Endothelial cell of umbilical vein (primary cell): ENCODE data around the gene BNC2. TPM values are rescaled to one million over a fixed set of nuclear protein-coding genes. Genes with fewer than 3 reads are reported as not detected.

Experiments
- BruUV-seq: library from RNA; stranded (reverse); fragments of 400-500 nt; replicated peaks from 2 replicates; lab custom pipeline; 2021; lab: Mats Ljungman, UMichigan
- CTCF ChIA-PET: fragments of 300-600, 350-600 bp; sonication (Branson Sonifier 250); formaldehyde crosslinking; loops from one replicate; lab custom pipeline; 2021; ENCODE audit warnings: antibody characterized with exemption, inconsistent platforms; lab: Charles Lee
- POLR2A ChIA-PET: fragments of 300-600, 350-600 bp; sonication (Branson Sonifier 250); formaldehyde crosslinking; loops from one replicate; lab custom pipeline; 2021; ENCODE audit warnings: antibody characterized with exemption, inconsistent platforms; lab: Charles Lee
- DNase-seq: peaks from one replicate; pipeline ENCODE4 v3.0.0-alpha.2; 2011; ENCODE audit warnings: low read depth, low spot score
- FAIRE-seq: peaks from 2 replicates; lab custom pipeline; 2011; peaks lifted over from hg19 to GRCh38; lab: Jason Lieb, UNC
- H2AFZ ChIP-seq: 2 replicates; pipeline ENCODE4 v1.6.0; 2012; ENCODE audit warnings: low read depth, low read length, control low read depth, inconsistent platforms
- H3K27ac ChIP-seq: 2 replicates; pipeline ENCODE4 v1.5.1; 2011; ENCODE audit warnings: low read depth, mild to moderate bottlenecking, control low read depth, low read length, moderate library complexity; ENCODE audit not compliant: insufficient read depth
- H3K27me3 ChIP-seq, 2 experiments: 2 replicates each; pipeline versions ENCODE4 v1.6.0 to v1.6.1; 2011; ENCODE audit warnings: low read length in 2 of 2, mixed read lengths in 1 of 2; ENCODE audit not compliant: control insufficient read depth in 2 of 2, insufficient read depth in 2 of 2
- H3K36me3 ChIP-seq, 2 experiments: 2 replicates in 1 of 2; 3 replicates in 1 of 2; pipeline ENCODE4 v1.5.1; 2011; ENCODE audit warnings: low read length in 2 of 2, mild to moderate bottlenecking in 1 of 2, moderate library complexity in 1 of 2; ENCODE audit not compliant: control insufficient read depth in 2 of 2, insufficient read depth in 2 of 2; ENCODE audit errors: extremely low read depth in 1 of 2
- H3K4me1 ChIP-seq: 3 replicates; pipeline ENCODE4 v1.5.1; 2011; ENCODE audit warnings: mild to moderate bottlenecking, low read length; ENCODE audit not compliant: control insufficient read depth, insufficient read depth; ENCODE audit errors: extremely low read depth
- H3K4me2 ChIP-seq: 2 replicates; pipeline ENCODE4 v1.6.1; 2011; ENCODE audit warnings: low read length, control low read depth, mixed read lengths; ENCODE audit not compliant: insufficient read depth
- H3K4me3 ChIP-seq, 3 experiments: fragments of 200-600 bp in 1 of 3; sonication (generic), shearing (Covaris generic) in 1 of 3; replicated peaks in 1 of 3; 2 replicates each; pipeline ENCODE4 v1.5.1; 2011 to 2016; ENCODE audit warnings: control low read depth in 3 of 3, low read length in 3 of 3, mild to moderate bottlenecking in 2 of 3, inconsistent platforms in 1 of 3, low read depth in 1 of 3, moderate library complexity in 1 of 3; ENCODE audit not compliant: insufficient read depth in 1 of 3
- H3K79me2 ChIP-seq: 2 replicates; pipeline ENCODE4 v1.6.0; 2012; ENCODE audit warnings: low read length, inconsistent platforms; ENCODE audit not compliant: control insufficient read depth, insufficient read depth
- H3K9ac ChIP-seq: replicated peaks from 2 replicates; pipeline ENCODE3; 2011; ENCODE audit warnings: low read length, control low read depth; ENCODE audit not compliant: insufficient read depth; ENCODE audit errors: extremely low read depth
- H3K9me1 ChIP-seq: replicated peaks from 3 replicates; pipeline ENCODE4 v1.6.0; 2011; ENCODE audit warnings: mild to moderate bottlenecking, low read length; ENCODE audit not compliant: control insufficient read depth, insufficient read depth; ENCODE audit errors: extremely low read depth
- H3K9me3 ChIP-seq: replicated peaks from 2 replicates; pipeline ENCODE4 v1.5.1; 2012; ENCODE audit warnings: low read length, inconsistent platforms; ENCODE audit not compliant: control insufficient read depth, insufficient read depth
- H4K20me1 ChIP-seq: replicated peaks from 2 replicates; pipeline ENCODE3; 2011; ENCODE audit warnings: mild to moderate bottlenecking, low read length; ENCODE audit not compliant: control insufficient read depth, insufficient read depth; ENCODE audit errors: extremely low read depth
- EZH2 ChIP-seq: IDR thresholded peaks from 2 replicates; pipeline ENCODE4 v1.6.1; 2012; ENCODE audit warnings: borderline replicate concordance, low read depth, mild to moderate bottlenecking, moderate library complexity, low read length, inconsistent platforms; ENCODE audit not compliant: severe bottlenecking
- FOS ChIP-seq: IDR thresholded peaks from 2 replicates; pipeline ENCODE4 v1.6.1; 2011; ENCODE audit warnings: mild to moderate bottlenecking, low read length, moderate library complexity, borderline replicate concordance; ENCODE audit not compliant: insufficient read depth
- GATA2 ChIP-seq: IDR thresholded peaks from 2 replicates; pipeline ENCODE4 v1.7.0; 2011; ENCODE audit warnings: low read depth, mild to moderate bottlenecking, moderate library complexity, mixed read lengths, low read length; ENCODE audit not compliant: insufficient read length, insufficient read depth
- JUN ChIP-seq: IDR thresholded peaks from 2 replicates; pipeline ENCODE4 v1.6.1; 2011; ENCODE audit warnings: borderline replicate concordance, low read depth; ENCODE audit not compliant: insufficient read length, insufficient read depth
- MYC ChIP-seq: IDR thresholded peaks from one replicate; pipeline ENCODE4 v1.6.1; 2011; ENCODE audit warnings: mild to moderate bottlenecking, low read depth, low read length
- POLR2A ChIP-seq: IDR thresholded peaks from 2 replicates; pipeline ENCODE4 v1.6.1; 2012; ENCODE audit warnings: low read depth, mild to moderate bottlenecking, control low read depth, low read length
- POLR2AphosphoS5 ChIP-seq: IDR thresholded peaks from 2 replicates; pipeline ENCODE4 v1.6.1; 2012; ENCODE audit warnings: low read depth, mild to moderate bottlenecking, control low read depth, low read length, moderate library complexity; ENCODE audit not compliant: insufficient read depth
- dilution Hi-C: fragments of 300-500 bp; cut with MboI; formaldehyde crosslinking; loops from one replicate; pipeline ENCODE4 v1.15.0; 2019; ENCODE audit warnings: low sequenced_read_pairs; ENCODE audit not compliant: extremely low pct_ligation_motif_present
- intact Hi-C: fragments of 100-400 bp; cut with micrococcal nuclease; formaldehyde crosslinking; loops from one replicate; pipeline ENCODE4 v1.10.0; 2022
- polyA plus RNA-seq, 4 experiments: library from polyadenylated mRNA; depleted of rRNA in 3 of 4; stranded (reverse) in 3 of 4; unstranded in 1 of 4; fragments of >200 nt; gene quantifications; 2 replicates each; pipeline versions ENCODE4 v1.2.1 to v1.2.3, GENCODE V29; 2011 to 2012; ENCODE audit warnings: missing spikeins in 1 of 4
- total RNA-seq: library from RNA; stranded (reverse); gene quantifications from 2 replicates; pipeline ENCODE4 v1.2.3, GENCODE V29; 2021
- TF ChIP-seq, protein P1 (sequence below), 2 donors: IDR thresholded peaks; 1 replicate in 1 of 2; 2 replicates in 1 of 2; pipeline ENCODE4 v1.5.1; 2011; ENCODE audit warnings: low read length in 2 of 2, mild to moderate bottlenecking in 2 of 2, moderate library complexity in 2 of 2, control low read depth in 1 of 2, inconsistent platforms in 1 of 2, low read depth in 1 of 2; ENCODE audit not compliant: insufficient read depth in 1 of 2; ENCODE audit errors: extremely low read depth in 1 of 2
- TF ChIP-seq, protein P2 (sequence below): IDR thresholded peaks from 2 replicates; pipeline ENCODE4 v1.6.1; 2011; ENCODE audit not compliant: insufficient read depth, insufficient read length

BNC2 gene
- total and polyA plus RNA-seq, 2 donors (not counting 3 experiments of a cell fraction or from before 2014, with no cell fraction given) = 12.1 to 34.3 TPM

DNA sequence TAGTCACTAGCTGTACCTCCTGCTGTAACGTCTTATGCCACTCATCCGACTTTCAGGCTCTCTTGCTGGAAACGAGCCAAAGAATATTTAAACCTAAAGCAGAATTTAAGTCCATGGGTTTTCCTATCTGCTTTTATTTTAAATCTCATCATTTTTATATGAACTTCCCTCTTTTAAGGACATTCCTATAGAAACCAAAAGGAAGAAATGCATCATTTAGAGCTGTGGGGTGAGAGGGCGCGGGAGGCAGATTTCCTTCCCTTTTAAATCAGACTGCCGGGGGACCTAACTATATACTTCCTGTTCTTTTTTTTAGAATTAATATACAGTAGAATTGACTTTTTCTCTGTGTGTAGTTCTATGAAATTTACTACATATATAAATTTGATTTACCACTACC is 468.8 kb downstream of the BNC2 start:
- H3K79me2 ChIP-seq = no peaks in the 10 kb centered on the region
- H2AFZ ChIP-seq = no peak overlapping the region
- ChIA-PET CTCF (interaction anchor here (1.6 kb wide), 1 partner anchor 14 kb away, joined by 4 read pairs; no protein-coding TSS in a partner anchor), POLR2A (no interaction called here)
- no peak for TF ChIP-seq GATA2
- TF ChIP-seq FOS = no peak
- TF ChIP-seq POLR2AphosphoS5 = no peak
- no peak for TF ChIP-seq EZH2
- TF ChIP-seq JUN = no peak
- no peaks in the 10 kb centered on the region for H3K27me3 ChIP-seq
- no peaks in the 10 kb centered on the region for H3K4me1 ChIP-seq
- dilution Hi-C loops = no loop called here
- no peak overlapping the region for H3K4me2 ChIP-seq
- no peaks in the 10 kb centered on the region for H3K9me1 ChIP-seq
- intact Hi-C loops = no loop called here
- FAIRE-seq = no peak
- H3K4me3 ChIP-seq = no peak overlapping the region
- no TSS peak for BruUV-seq
- no peak overlapping the region for H3K27ac ChIP-seq
- no peak overlapping the region for H3K9ac ChIP-seq
- no peaks in the 10 kb centered on the region for H4K20me1 ChIP-seq
- H3K9me3 ChIP-seq = no peaks in the 10 kb centered on the region
- no peak for DNase-seq
- no peaks in the 10 kb centered on the region for H3K36me3 ChIP-seq

DNA sequence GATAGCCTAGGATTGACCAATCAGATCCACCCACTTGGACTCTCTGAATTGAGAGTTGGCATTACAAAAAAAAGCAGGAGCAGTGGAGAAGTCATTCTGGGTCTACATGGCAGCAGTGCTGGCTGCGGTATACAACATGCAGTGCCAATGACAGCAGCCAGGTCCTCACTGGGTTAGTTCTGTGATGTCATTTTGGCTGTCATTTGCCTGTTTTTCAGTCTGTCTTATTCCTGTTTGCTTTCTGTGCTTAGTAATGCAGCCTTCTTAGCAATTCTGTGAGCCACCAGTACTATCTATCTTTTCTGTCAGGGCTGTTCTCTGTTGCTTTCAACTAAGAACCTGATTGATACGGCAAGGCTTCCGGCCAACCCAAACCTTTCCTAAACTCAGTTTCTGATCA is 471.8 kb downstream of the BNC2 start:
- intact Hi-C loops = no loop called here
- Histone ChIP-seq H3K4me2 (no peak overlapping the region), H3K9ac (no peak overlapping the region), H3K36me3 (no peaks in the 10 kb centered on the region), H3K4me1 (no peaks in the 10 kb centered on the region), H2AFZ (no peak overlapping the region), H3K79me2 (no peaks in the 10 kb centered on the region), H3K9me3 (no peaks in the 10 kb centered on the region), H3K9me1 (no peaks in the 10 kb centered on the region), H3K4me3 (no peak overlapping the region), H4K20me1 (no peaks in the 10 kb centered on the region), H3K27me3 (no peaks in the 10 kb centered on the region), H3K27ac (no peak overlapping the region)
- ChIA-PET CTCF (no interaction called here), POLR2A (no interaction called here)
- DNase-seq (no peak), FAIRE-seq (no peak)
- TF ChIP-seq, protein P1, sequence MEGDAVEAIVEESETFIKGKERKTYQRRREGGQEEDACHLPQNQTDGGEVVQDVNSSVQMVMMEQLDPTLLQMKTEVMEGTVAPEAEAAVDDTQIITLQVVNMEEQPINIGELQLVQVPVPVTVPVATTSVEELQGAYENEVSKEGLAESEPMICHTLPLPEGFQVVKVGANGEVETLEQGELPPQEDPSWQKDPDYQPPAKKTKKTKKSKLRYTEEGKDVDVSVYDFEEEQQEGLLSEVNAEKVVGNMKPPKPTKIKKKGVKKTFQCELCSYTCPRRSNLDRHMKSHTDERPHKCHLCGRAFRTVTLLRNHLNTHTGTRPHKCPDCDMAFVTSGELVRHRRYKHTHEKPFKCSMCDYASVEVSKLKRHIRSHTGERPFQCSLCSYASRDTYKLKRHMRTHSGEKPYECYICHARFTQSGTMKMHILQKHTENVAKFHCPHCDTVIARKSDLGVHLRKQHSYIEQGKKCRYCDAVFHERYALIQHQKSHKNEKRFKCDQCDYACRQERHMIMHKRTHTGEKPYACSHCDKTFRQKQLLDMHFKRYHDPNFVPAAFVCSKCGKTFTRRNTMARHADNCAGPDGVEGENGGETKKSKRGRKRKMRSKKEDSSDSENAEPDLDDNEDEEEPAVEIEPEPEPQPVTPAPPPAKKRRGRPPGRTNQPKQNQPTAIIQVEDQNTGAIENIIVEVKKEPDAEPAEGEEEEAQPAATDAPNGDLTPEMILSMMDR (IDR thresholded peaks at IDR 0.05; ENCODE audit: extremely low read depth in 1 of 2, insufficient read depth in 1 of 2, low read depth in 1 of 2, low read length in 2 of 2) = no peak
- TF ChIP-seq POLR2AphosphoS5 = no peak
- TF ChIP-seq, protein P2, sequence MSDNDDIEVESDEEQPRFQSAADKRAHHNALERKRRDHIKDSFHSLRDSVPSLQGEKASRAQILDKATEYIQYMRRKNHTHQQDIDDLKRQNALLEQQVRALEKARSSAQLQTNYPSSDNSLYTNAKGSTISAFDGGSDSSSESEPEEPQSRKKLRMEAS = no peak
- no peak for TF ChIP-seq EZH2
- no peak for TF ChIP-seq GATA2
- no peak for TF ChIP-seq JUN
- TF ChIP-seq MYC = no peak
- TF ChIP-seq FOS = no peak
- TF ChIP-seq POLR2A = no peak
- BruUV-seq = no TSS peak
- dilution Hi-C loops = no loop called here
